WERI-Rb-1 (cell line): ENCODE measurements around the gene LAPTM5.

Experiments
- DNase-seq: peaks from one replicate; pipeline ENCODE4 v3.0.0-alpha.2; 2020
- H3K27ac ChIP-seq: fragments of 250-450 bp; sonication (Bioruptor Pico); 2 replicates; pipeline ENCODE4 v1.5.1; 2020; ENCODE audit warnings: mild to moderate bottlenecking, moderate library complexity
- H3K27me3 ChIP-seq: fragments of 250-450 bp; sonication (Bioruptor Pico); 2 replicates; pipeline ENCODE4 v1.5.1; 2021; ENCODE audit warnings: mild to moderate bottlenecking, low read depth, moderate library complexity; ENCODE audit not compliant: insufficient read depth, severe bottlenecking
- H3K36me3 ChIP-seq: fragments of 250-450 bp; sonication (Bioruptor Pico); 2 replicates; pipeline ENCODE4 v1.5.1; 2020; ENCODE audit warnings: mild to moderate bottlenecking, moderate library complexity
- H3K4me3 ChIP-seq: 2 replicates; pipeline ENCODE4 v1.5.1; 2011; ENCODE audit warnings: low read depth, mild to moderate bottlenecking, control low read depth, low read length
- H3K9me3 ChIP-seq: fragments of 250-450 bp; sonication (Bioruptor Pico); 2 replicates; pipeline ENCODE4 v1.5.1; 2021; ENCODE audit warnings: mild to moderate bottlenecking, moderate library complexity; ENCODE audit not compliant: severe bottlenecking
- TF ChIP-seq, protein P1 (sequence below): IDR thresholded peaks from 2 replicates; pipeline ENCODE4 v1.5.1; 2011; ENCODE audit warnings: low read depth, mild to moderate bottlenecking, control low read depth, inconsistent platforms, low read length

The LAPTM5 gene

DNA sequence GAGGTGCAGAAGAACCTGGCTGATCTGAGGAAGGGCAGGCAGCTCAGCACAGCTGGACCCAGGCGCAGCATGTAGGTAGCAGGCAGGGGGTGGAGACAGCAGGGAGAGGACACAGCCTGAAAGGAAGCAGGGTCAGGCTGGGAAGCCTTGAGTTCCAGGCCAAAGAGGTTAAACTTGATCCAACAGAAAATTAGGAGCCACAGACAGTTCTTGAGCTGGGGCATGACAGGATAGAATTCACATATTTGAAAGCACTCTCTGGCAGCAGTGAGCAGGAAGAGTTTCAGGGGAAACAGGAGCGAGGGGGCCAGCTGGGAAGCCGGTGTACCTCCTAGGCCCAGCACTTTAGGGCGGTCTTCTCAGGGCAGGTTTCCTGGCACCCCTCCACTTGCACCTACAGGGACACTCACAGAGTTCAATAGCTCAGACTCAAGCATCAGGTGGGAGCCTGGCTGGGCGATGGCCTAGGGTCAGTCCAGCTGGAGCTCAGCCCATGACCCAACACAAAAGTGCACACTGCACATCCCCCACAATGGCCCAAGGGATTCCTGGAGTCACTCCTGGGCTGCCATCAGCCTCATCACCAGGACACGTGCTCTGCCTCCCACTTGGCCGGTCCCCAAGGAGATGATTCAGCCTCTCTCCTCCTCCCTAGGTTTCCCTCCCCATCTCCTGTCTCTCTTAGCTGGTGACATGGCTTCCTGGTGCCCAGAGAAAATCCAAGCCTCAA, 56.9 kb downstream of the LAPTM5 start:
- Histone ChIP-seq H3K36me3 (no peaks in the 10 kb centered on the region), H3K9me3 (no peaks in the 10 kb centered on the region), H3K4me3 (no peak overlapping the region), H3K27me3 (no peaks in the 10 kb centered on the region), H3K27ac (no peak overlapping the region)
- TF ChIP-seq, protein P1, sequence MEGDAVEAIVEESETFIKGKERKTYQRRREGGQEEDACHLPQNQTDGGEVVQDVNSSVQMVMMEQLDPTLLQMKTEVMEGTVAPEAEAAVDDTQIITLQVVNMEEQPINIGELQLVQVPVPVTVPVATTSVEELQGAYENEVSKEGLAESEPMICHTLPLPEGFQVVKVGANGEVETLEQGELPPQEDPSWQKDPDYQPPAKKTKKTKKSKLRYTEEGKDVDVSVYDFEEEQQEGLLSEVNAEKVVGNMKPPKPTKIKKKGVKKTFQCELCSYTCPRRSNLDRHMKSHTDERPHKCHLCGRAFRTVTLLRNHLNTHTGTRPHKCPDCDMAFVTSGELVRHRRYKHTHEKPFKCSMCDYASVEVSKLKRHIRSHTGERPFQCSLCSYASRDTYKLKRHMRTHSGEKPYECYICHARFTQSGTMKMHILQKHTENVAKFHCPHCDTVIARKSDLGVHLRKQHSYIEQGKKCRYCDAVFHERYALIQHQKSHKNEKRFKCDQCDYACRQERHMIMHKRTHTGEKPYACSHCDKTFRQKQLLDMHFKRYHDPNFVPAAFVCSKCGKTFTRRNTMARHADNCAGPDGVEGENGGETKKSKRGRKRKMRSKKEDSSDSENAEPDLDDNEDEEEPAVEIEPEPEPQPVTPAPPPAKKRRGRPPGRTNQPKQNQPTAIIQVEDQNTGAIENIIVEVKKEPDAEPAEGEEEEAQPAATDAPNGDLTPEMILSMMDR = no peak
- DNase-seq = no peak

DNA sequence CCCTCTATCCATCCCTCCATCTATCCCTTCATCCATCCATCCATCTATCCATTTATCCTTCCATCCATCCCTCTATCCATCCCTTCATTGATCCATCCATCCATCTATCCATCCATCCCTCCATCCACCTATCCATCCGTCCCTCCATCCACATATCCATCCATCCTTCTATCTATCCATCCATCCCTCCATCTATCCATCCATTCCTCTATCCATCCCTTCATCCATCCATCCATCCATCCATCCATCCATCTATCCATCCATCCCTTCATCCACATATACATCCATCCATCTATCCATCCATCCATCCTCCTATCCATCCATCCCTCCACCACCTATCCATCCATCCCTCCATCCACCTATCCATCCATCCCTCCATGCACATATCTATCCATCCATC, 57.8 kb downstream of the LAPTM5 start:
- H3K9me3 ChIP-seq = no peaks in the 10 kb centered on the region
- no peak for DNase-seq
- H3K27me3 ChIP-seq = no peaks in the 10 kb centered on the region
- H3K36me3 ChIP-seq = no peaks in the 10 kb centered on the region
- H3K27ac ChIP-seq = no peak overlapping the region
- TF ChIP-seq, protein P1 = no peak
- H3K4me3 ChIP-seq = no peak overlapping the region

- Histone ChIP-seq H3K36me3 (no peaks in the 10 kb centered on the region), H3K9me3 (no peaks in the 10 kb centered on the region), H3K27ac (no peak overlapping the region), H3K4me3 (no peak overlapping the region), H3K27me3 (no peaks in the 10 kb centered on the region)
- DNase-seq = no peak
- TF ChIP-seq, protein P1 = 0 out of 2 replicates have a peak, but pooled peaks have one; percentile 0
Observed at GRCh38 chr1:30698401-30698981, 59.1 kb downstream of the LAPTM5 start.

- H3K4me3 ChIP-seq = no peak overlapping the region
- TF ChIP-seq, protein P1 = peak; percentile 7; the same call in 1 of the 2 replicates
- H3K36me3 ChIP-seq = no peaks in the 10 kb centered on the region
- no peaks in the 10 kb centered on the region for H3K9me3 ChIP-seq
- DNase-seq = peak; percentile 11
- H3K27ac ChIP-seq = no peak overlapping the region
- no peaks in the 10 kb centered on the region for H3K27me3 ChIP-seq
Observed at GRCh38 chr1:30697571-30698376, 59.8 kb downstream of the LAPTM5 start.

GRCh38 chr1:30696831-30697230, 60.7 kb downstream of the LAPTM5 start:
- TF ChIP-seq, protein P1 = no peak
- peak; percentile 3 for DNase-seq
- H3K36me3 ChIP-seq = no peaks in the 10 kb centered on the region
- no peaks in the 10 kb centered on the region for H3K9me3 ChIP-seq
- H3K27me3 ChIP-seq = no peaks in the 10 kb centered on the region
- no peak overlapping the region for H3K4me3 ChIP-seq
- H3K27ac ChIP-seq = no peak overlapping the region
